Activated T-helper 1 cell treated with Interleukin-2 at 50 U/mL for 16 hours (primary cell): ENCODE measurements around the gene NNMT.

Experiments
- DNase-seq: peaks from one replicate; pipeline ENCODE4 v3.0.0-alpha.2; 2020; ENCODE audit warnings: low read depth

The NNMT gene

DNA sequence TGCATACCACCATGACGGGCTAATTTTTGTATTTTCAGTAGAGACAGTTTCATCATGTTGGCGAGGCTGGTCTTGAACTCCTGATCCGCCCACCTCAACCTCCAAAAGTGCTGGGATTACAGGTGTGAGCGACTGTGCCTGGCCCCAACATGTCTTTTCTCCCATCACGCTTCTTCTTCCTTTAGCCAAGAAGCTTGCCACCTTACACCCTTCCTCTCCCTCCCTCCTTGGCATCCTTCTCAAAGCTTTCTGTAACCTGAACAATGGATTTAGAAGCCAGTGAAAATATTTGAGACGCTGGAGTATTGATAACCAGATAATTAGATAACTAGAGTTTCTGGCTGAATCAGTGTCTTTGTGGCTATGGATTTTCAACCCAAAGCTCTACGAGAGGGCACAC lies 11.3 kb upstream of the NNMT start:
- no peak for DNase-seq

DNA sequence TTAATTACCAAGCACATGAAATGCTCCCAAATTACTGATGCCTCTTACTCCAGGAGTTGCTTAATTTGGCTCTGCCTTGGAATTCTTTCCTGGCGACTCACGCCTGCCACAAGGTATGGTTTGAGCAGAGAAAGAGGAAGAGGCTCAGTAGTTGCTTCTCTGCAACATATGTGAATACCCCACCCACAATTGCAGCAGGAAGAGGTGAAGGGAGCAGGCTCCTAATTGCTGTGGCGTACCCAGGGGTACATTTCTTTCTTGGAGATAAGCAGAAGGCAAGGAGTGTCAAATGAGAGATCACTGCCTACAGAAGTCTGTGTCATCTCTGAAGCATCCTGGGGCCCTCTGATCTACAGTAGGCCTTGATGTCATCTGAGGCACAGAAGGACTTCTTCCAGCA lies 10.6 kb upstream of the NNMT start:
- DNase-seq, result no peak

- no peak for DNase-seq
Measured at GRCh38 chr11:114286229-114286628, 10.0 kb upstream of the NNMT start.

GRCh38 chr11:114287154-114287553 lies 9.0 kb upstream of the NNMT start:
- no peak for DNase-seq

DNA sequence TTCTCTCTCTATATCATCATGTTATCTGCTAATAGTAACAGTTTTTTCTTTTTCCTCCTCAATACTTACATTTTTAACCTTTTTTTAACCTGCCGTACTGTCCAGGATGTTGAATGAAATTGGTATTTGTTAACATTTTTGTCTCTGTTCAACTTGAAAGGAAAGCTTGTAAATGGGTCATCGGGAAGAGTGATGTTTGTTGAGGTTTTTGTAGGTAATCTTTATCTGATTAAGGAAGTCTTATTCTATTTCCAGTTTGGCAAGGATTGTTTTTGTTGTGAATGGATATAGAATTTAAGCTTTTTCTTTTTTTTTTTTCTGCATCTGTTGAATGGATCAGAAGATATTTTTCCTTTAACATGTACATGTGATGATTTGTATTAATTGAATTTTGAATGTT lies 8.1 kb upstream of the NNMT start:
- no peak for DNase-seq

- DNase-seq, result no peak
Measured at GRCh38 chr11:114289779-114290178, 6.4 kb upstream of the NNMT start.

GRCh38 chr11:114290503-114291235 lies 5.5 kb upstream of the NNMT start:
- no peak for DNase-seq

- no peak for DNase-seq
Measured at GRCh38 chr11:114291381-114291780, 4.8 kb upstream of the NNMT start.

DNA sequence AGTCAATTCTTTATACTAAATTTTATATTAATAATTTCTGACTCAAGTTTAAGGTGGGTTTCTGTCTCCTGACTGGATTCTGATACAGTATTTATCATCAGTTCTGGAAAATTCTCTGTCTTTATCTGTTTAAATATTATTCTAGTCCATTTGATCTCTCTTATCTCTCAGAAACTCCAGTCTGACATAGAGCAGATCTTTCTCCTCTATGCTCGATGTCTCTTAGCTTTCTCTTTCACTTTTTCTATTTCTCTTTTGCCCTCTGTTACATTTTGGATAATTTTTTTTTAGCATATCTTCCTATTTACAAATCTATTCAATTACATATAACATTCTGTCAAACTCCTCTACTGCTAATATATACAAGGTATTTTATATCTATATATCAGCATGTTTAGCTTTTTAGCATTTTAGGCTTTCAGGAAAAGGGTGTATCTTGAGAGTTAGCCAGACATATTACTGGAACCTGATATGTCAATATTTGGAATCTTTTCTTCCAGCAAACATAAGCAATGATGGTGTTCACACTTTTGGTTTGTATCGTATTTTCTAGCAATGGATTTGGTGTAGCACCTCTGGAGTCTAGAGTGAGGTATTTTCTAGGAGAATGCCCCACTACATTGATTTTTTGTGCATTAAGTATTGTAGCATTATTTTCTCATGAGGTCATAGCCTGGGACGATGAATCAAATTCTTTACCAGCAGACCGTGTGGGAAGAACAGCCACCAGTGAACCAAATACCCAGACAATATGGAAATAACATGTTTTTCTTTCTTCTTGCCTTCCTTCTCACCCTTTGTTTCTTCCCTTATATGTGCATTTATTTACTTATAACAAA lies 4.1 kb upstream of the NNMT start:
- no peak for DNase-seq

GRCh38 chr11:114293201-114293711 lies 2.9 kb upstream of the NNMT start:
- DNase-seq, result no peak

- DNase-seq, result no peak
Measured at GRCh38 chr11:114296605-114297372, 590 bp downstream of the NNMT start.

DNA sequence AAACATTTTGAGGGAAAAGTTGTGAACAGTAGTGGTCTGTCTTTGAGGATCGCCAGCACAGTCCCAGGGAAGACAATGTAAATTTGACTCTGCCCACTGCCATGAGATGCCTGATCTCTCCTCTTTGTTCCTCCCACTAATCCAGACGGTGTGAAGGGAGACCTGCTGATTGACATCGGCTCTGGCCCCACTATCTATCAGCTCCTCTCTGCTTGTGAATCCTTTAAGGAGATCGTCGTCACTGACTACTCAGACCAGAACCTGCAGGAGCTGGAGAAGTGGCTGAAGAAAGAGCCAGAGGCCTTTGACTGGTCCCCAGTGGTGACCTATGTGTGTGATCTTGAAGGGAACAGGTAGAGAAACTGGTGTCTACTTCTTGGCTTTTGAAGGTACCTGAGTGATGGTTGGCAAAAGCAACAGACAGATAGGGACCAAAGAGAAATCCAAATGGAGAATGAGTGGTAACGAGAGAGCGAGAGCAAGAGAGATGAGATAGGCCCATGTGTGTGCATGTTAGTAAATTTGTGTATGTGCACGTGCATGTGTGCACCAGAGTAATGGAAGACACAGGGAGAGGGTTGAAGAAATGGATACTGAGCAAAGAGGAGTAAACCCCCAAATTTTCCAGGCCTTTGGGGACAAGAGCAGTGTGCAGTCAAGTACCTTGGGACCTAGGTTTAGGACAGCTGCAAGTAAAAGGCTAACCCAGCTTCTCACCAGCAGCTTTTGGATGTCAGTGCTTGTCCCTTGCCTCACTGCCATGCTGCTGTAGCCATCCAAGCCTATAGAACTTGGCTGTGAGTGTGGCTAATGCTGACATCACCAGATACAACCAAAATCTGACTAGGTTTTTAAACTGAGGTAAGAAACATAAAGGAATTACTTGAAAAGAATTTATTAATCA lies 1.9 kb downstream of the NNMT start:
- no peak for DNase-seq

DNA sequence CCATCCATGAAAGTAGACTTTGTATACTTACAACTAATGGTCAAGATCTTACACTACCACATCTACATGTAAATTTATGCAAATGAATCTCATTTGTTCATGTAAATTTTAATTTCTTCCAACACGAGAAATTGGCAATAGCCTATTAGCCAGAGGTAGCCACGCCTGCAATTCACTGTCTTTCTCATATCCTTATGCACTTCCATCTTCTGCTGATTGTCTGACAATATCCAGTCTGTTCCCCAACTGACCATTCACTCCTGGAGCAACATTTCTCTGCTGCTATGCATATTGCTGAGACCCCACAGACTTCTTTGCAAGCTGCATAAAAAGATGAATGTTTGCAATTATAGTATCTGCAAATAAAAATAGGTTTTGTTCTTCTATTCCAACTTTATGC lies 2.5 kb downstream of the NNMT start:
- DNase-seq, result no peak

DNA sequence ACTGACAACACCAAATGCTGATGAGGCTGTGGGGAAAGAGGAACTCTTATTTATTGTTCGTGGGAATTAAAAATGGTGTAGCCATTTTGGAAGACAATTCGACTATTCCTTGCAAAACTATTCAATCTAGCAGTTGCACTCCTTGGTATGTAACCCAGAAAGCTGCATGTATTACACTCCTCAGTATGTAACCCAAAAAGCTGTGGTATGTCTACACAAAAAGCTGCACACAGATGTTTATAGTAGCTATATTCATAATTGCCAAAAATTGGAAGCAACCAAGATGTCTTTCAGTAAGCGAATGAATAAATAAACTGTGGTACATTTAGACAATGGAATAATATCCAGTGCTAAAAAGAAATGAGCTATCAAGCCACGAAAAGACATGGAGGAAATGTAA lies 4.9 kb downstream of the NNMT start:
- no peak for DNase-seq

GRCh38 chr11:114301927-114302326 lies 5.7 kb downstream of the NNMT start:
- no peak for DNase-seq

- no peak for DNase-seq
Measured at GRCh38 chr11:114302663-114303062, 6.5 kb downstream of the NNMT start.

- no peak for DNase-seq
Measured at GRCh38 chr11:114304065-114304464, 7.9 kb downstream of the NNMT start.

DNA sequence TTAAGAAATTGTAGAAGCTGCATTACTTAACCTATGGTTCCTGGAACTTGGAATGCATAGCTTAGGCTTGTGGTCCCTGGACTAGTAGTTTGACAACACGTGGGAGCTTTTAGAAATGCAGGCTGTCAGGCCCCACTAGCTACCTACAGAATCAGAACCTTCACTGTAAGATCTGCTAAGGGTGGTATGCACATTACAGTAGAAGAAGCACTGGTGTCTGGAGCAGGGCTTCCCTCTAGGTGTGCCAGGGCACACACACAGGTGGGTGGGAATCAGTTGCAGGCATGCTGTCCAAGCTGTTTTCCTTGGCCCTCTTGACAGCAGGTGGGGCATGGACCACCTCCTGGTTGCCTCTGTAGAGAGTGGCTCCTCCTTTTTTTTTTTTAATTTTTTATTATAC lies 8.8 kb downstream of the NNMT start:
- no peak for DNase-seq

GRCh38 chr11:114307524-114308203 lies 11.5 kb downstream of the NNMT start:
- DNase-seq, result no peak

- no peak for DNase-seq
Measured at GRCh38 chr11:114308689-114309089, 12.5 kb downstream of the NNMT start.

GRCh38 chr11:114309517-114309916 lies 13.3 kb downstream of the NNMT start:
- no peak for DNase-seq
